ENCODE data around the gene IPP.

Gene IPP

GRCh38 chr1:45666836-45667235, 83.6 kb downstream of the IPP start:
- in situ Hi-C loops (cut with HindIII; ENCODE audit: low sequenced_read_pairs) = no loop called here
- no peak for TF ChIP-seq CTCF (IDR thresholded peaks at IDR 0.05; ENCODE audit: low read depth, low read length, missing control alignments)
- no peak for DNase-seq (ENCODE audit: low read depth)
- H3K4me3 ChIP-seq (ENCODE audit: low read depth, low read length) = no peak overlapping the region

- no peak for DNase-seq (ENCODE audit: low read depth)
- in situ Hi-C loops (cut with HindIII; ENCODE audit: low sequenced_read_pairs) = no loop called here
- no peak overlapping the region for H3K4me3 ChIP-seq (ENCODE audit: low read depth, low read length)
- TF ChIP-seq CTCF (IDR thresholded peaks at IDR 0.05; ENCODE audit: low read depth, low read length, missing control alignments) = no peak
Observed at GRCh38 chr1:45660336-45660735, 90.1 kb downstream of the IPP start.

- no peak for TF ChIP-seq CTCF (IDR thresholded peaks at IDR 0.05; ENCODE audit: low read depth, low read length, missing control alignments)
- DNase-seq (ENCODE audit: low read depth) = no peak
- H3K4me3 ChIP-seq (ENCODE audit: low read depth, low read length) = no peak overlapping the region
- in situ Hi-C loops (cut with HindIII; ENCODE audit: low sequenced_read_pairs) = no loop called here
Observed at GRCh38 chr1:45659222-45659621, 91.2 kb downstream of the IPP start.

- in situ Hi-C loops (cut with HindIII; ENCODE audit: low sequenced_read_pairs) = no loop called here
- no peak for TF ChIP-seq CTCF (IDR thresholded peaks at IDR 0.05; ENCODE audit: low read depth, low read length, missing control alignments)
- no peak for DNase-seq (ENCODE audit: low read depth)
- H3K4me3 ChIP-seq (ENCODE audit: low read depth, low read length) = no peak overlapping the region
Observed at GRCh38 chr1:45658171-45658570, 92.3 kb downstream of the IPP start.

GRCh38 chr1:45656573-45657226, 93.8 kb downstream of the IPP start:
- in situ Hi-C loops (cut with HindIII; ENCODE audit: low sequenced_read_pairs) = no loop called here
- DNase-seq (ENCODE audit: low read depth) = no peak
- H3K4me3 ChIP-seq (ENCODE audit: low read depth, low read length) = no peak overlapping the region
- no peak for TF ChIP-seq CTCF (IDR thresholded peaks at IDR 0.05; ENCODE audit: low read depth, low read length, missing control alignments)

- no peak for DNase-seq (ENCODE audit: low read depth)
- TF ChIP-seq CTCF (IDR thresholded peaks at IDR 0.05; ENCODE audit: low read depth, low read length, missing control alignments) = no peak
- H3K4me3 ChIP-seq (ENCODE audit: low read depth, low read length) = no peak overlapping the region
- in situ Hi-C loops (cut with HindIII; ENCODE audit: low sequenced_read_pairs) = no loop called here
Observed at GRCh38 chr1:45654540-45655280, 95.7 kb downstream of the IPP start.
